Measurements from ENCODE around the gene RAD9A.

RAD9A gene

DNA sequence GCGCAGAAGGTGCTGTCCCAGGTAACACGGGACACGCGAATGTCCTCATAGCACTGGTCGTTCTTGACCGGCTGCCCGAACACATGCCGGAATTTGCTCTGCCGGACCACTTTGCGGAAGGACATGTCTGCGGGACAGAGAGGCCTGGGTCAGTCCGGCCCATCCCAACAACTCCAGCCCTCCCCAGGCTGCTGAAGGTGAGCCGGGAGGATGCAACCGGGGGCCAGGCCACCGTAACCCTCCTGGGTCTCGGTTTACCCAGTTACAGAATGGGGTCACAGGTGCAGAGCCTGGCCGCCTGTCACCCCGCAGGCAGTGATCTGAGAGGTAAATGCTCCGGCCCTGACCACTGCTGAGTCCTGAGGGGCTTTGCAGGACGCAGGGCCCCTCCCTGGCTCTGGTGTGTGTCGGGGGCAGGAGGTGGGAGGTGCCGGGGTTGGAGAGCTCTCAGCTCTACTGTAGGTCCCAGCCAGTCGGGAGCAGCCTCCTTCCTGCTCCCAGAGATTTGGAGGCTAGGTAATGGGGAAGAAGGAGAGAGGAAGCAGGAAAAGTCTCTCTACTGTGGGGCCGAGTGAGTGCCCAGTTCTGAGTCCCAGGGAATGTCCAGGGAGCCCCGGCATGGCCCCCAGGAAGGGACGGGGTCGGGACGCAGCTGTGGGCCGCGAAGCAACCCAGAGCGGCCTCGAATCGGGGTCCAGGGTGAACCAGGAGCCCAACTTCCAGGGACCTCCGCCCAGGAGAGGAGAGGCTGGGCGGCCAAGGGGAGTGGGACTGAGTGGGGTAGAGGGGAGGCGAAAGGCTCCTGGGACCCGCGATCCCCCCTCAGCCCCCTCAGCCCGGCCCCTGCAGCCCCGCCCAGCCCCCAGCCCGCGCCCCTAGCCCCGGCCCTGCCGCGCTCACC is 51.0 kb downstream of the RAD9A start:
- DNase-seq, result peak; percentile 40

DNA sequence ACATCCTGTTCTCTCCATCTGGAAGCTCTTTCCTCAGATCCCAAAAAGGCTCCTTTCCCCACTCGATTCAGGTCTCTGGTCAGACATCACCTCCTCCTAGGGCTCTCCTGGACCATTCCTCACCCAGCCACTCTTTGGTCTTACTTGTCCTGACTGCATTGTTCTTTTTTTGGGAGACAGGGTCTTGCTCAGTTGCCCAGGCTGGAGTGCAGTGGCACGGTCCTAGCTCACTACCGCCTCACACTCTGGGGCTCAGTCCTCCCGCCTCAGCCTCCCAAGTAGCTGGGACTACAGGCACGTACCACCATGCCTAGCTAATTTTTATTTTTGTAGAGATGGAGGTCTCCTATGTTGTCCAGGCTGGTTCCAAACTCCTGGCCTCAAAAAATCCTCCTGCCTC is 53.7 kb downstream of the RAD9A start:
- DNase-seq, result no peak
